HUDEP-2 (cell line): Measurements from ENCODE around the gene DEPDC5.
A peak's percentile ranks its signal among the peaks of the same experiment; 100 is the strongest.

Source experiments
- DNase-seq, 76 experiments: peaks; one replicate each; lab custom pipeline; 2025; ENCODE audit not compliant: unreplicated experiment in 76 of 76; lab: John Stamatoyannopoulos, UW

DEPDC5 gene

GRCh38 chr22:31844941-31845340, 91.1 kb downstream of the DEPDC5 start:
- no peak for DNase-seq

- DNase-seq, result peak in 10 of 76 experiments; percentile 1 to 18 (median 6)
These were observed 92.6 kb downstream of the DEPDC5 start for GRCh38 chr22:31846161-31847115.

DNA sequence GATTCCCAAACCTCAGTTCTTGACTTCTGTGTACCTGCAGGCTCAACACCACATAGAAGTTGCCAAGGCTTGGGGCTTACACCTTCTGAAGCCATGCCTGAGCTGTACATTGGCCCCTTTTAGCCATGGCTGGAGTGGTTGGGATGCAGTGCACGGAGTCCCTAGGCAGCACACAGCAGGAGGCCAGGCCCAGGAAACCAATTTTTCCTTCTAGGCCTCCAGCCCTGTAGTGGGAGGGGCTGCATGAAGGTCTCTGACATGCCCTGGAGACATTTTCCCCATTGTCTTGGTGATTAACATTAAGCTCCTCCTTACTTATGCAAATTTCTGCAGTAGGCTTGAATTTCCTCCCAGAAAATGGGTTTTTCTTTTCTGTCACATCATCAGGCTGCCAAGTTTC, 94.6 kb downstream of the DEPDC5 start:
- no peak for DNase-seq

DNA sequence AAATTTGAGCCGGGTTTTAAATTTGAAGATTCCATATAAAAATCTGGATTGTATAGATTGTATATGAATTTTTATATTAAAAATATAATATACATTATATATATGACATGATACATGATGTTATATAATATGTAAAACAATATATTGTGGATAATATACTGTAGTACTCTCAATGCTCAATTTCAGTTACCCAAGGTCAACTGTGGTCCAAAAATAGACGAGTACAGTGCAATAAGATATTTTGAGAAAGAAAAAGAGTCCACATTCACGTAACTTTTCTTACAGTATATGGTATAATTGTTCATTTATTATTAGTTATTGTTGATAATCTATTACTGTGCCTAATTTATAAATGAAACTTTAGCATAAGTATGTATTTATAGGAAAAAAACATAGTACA, 96.3 kb downstream of the DEPDC5 start:
- no peak for DNase-seq

DNA sequence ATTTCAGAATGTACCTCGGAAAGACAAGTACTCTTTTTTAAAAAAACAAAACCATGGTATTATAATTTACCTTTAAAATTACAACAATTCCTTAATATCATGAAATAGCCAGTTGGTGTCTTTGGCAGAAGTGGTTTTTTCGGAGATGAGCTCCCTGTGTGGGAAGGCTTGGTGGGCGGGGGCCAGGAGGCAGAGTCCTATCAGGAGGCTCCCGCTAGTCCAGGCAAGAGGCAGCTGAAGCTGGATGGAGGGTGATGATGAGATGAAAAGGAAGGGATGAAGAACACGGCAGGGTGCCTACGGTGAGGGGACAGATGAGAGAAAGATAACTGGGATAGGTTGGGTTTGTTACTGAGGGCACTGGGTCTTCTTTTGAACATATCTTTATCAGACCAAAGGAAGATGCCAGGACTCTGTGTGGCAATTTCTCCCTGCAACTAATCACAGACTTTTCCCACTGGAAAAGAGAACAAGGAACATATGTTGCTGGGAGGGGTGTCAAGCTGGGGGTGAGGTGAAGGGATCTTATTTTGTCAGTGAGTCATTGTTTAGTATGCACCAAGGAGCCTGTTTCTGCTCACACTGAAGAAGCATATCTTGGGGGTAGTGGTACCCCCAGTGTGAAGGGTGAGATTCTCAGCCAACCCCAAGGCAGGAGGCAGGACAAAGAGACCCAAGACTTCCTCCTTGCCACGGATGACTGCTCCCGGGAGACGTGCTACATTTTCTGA, 99.0 kb downstream of the DEPDC5 start:
- DNase-seq, result no peak

DNA sequence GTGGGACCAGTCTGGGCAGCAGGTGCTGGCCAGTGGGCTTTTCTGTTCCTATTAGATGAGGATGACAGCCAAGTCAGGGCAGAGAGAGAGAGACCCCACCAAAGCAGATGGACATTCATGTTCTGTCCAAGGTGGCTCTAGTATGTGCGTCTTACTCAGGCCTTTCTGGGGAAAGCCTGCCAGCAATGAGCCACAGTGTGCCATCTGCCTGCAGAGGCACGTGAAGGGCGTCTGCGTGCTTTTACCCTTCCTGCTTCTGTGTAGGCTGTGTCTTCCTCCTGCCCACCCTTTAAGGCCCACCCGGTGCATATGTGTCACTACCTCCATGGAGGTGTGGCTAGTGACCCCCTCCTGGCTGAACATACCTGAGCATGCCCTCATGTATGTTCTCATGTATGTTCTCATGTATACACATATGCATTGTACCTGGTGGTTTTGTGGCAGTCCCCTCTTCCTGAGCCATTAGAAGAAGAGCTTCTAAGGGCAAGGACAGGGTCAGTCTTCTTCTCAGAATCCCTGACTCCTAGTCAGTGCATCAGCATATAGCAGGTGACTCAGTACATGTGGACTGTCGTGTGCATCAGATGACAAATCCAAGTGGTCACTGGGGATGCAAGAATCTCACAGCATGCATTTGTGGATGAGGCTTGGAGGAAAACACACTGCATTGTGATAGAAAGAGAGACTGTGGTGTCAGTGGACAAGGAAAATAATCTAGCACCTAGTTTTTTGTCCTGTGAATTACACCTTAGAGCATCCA, 100.1 kb downstream of the DEPDC5 start:
- DNase-seq, result no peak

DNA sequence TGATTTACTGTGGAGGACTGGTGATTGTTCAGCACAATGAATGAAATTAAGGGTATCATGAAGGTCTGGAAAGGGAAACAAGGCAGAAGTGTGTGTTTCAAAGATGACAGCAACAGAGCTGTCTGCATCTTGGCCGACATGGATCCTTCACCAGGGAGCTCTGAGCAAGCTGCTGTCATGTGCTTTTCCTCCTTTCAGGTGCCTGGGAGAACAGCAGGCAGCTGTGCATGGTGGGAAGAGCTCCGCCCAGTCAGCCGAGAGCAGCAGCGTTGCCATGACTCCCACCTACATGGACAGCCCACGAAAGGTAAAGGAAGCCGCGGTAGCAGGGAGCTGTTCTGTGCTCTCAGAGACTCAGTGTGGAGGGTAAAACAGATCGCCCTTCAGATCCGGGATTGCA, 103.4 kb downstream of the DEPDC5 start:
- DNase-seq, result no peak

GRCh38 chr22:31861226-31861840, 107.5 kb downstream of the DEPDC5 start:
- no peak for DNase-seq

DNA sequence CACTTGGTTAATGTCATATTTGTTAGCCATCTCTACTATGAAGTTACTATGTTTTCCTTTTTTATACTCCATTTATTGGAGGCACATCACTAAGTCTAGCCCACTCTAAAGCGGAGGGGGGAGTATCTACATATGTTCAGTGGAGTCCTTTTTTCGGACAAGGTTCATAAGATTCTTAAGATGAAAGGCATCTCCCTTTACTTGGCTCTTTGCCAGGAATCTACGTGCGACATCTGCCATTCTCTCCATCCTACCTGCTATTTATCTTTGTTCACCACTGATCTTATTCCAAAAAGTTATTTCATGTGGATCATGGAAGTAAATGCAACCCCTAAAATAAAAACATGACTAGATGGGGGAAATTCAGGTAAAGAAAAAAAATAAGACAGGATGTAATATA, 113.1 kb downstream of the DEPDC5 start:
- no peak for DNase-seq

GRCh38 chr22:31867386-31868153, 113.8 kb downstream of the DEPDC5 start:
- DNase-seq, result peak in 2 of 76 experiments; percentile 2 to 23

- no peak for DNase-seq
These were observed 115.9 kb downstream of the DEPDC5 start for GRCh38 chr22:31869739-31870138.

- no peak for DNase-seq
These were observed 117.1 kb downstream of the DEPDC5 start for GRCh38 chr22:31870890-31871289.

- peak in 2 of 76 experiments; percentile 6 to 38 for DNase-seq
These were observed 117.7 kb downstream of the DEPDC5 start for GRCh38 chr22:31871480-31871879.

GRCh38 chr22:31872209-31872608, 118.4 kb downstream of the DEPDC5 start:
- peak in 61 of 76 experiments; percentile 4 to 70 (median 33) for DNase-seq

DNA sequence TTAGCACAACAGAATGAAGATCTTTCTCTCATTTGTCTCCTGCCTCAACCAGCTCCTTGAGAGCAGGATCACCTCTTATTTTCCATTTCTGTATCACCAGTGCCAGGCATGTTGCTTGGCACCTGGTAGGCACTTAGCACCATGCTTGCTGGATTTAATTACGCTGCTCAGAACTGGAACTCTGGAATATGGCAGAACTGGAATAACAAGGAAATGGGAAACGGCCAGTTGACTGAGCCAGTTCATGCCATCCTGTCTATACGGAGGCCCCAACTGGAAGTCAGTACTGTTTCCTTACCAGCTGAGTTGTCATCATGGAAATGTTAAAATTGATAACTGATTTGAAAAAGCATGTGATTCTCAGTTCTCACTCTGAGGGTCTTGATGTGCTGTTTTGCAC, 121.0 kb downstream of the DEPDC5 start:
- DNase-seq, result no peak

DNA sequence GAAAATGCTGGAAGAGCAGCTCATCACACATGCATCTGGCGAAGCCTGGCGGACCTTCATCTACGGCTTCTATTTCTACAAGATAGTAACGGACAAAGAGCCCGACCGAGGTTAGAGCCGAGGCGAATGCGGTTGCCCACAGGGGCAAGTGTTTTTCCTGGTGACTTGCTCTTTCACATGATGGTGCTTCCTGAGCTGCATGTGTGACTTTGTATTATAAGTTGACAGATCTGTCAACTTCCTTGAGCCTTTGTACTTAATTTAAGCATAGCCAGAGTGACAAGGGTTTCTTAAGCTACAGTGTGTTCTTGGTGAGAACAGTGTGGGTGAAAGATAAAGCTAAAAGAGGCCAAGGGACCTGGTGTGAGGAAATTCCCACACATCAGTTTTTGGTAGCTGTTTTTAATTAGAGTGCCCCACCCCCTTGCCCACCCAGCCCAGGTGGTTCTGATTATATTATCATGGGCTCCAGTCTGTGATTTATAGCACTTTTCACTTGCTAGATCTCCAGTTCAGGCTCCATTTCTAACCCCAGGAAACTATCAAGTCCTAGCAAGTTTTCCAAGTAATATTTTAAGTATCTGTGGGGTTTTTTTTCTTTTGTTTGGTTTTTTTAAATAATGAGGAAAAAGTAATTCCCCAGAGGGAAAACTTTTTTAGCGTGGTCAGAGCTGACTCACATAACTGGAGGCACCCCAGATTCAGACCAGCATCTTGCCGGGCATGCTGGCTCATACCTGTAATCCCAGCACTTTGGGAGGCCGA, 122.5 kb downstream of the DEPDC5 start:
- no peak for DNase-seq

GRCh38 chr22:31879585-31879984, 125.8 kb downstream of the DEPDC5 start:
- no peak for DNase-seq

GRCh38 chr22:31881200-31881599, 127.4 kb downstream of the DEPDC5 start:
- DNase-seq, result no peak

GRCh38 chr22:31881865-31882264, 128.0 kb downstream of the DEPDC5 start:
- DNase-seq, result no peak
